ENCODE data around the gene ATP6AP1.

The ATP6AP1 gene

GRCh38 chrX:154472685-154473632, 44.5 kb downstream of the ATP6AP1 start:
- DNase-seq (ENCODE audit: low read depth) = no peak

GRCh38 chrX:154473683-154474082, 45.2 kb downstream of the ATP6AP1 start:
- no peak for DNase-seq (ENCODE audit: low read depth)

GRCh38 chrX:154476821-154477220, 48.3 kb downstream of the ATP6AP1 start:
- DNase-seq (ENCODE audit: low read depth) = no peak

GRCh38 chrX:154477891-154478477, 49.5 kb downstream of the ATP6AP1 start:
- DNase-seq (ENCODE audit: low read depth) = no peak

GRCh38 chrX:154478728-154479622, 50.5 kb downstream of the ATP6AP1 start, which contains the start of gene LAGE3:
Gene LAGE3 (minus strand): TSS chrX:154479281. CDS start chrX:154478915, 366 bp downstream.
- peak; percentile 89 for DNase-seq (ENCODE audit: low read depth)

- no peak for DNase-seq (ENCODE audit: low read depth)
Observed at GRCh38 chrX:154481195-154481594, 52.7 kb downstream of the ATP6AP1 start.

GRCh38 chrX:154481911-154482601, 53.6 kb downstream of the ATP6AP1 start:
- DNase-seq (ENCODE audit: low read depth) = no peak

- DNase-seq (ENCODE audit: low read depth) = no peak
Observed at GRCh38 chrX:154482786-154483185, 54.3 kb downstream of the ATP6AP1 start.

- no peak for DNase-seq (ENCODE audit: low read depth)
Observed at GRCh38 chrX:154483325-154483724, 54.8 kb downstream of the ATP6AP1 start.

GRCh38 chrX:154484255-154485149, 56.0 kb downstream of the ATP6AP1 start:
- DNase-seq (ENCODE audit: low read depth) = no peak

GRCh38 chrX:154485150-154486051, 56.9 kb downstream of the ATP6AP1 start:
- DNase-seq (ENCODE audit: low read depth) = no peak

- peak; percentile 10 for DNase-seq (ENCODE audit: low read depth)
Observed at GRCh38 chrX:154486052-154486395, 57.5 kb downstream of the ATP6AP1 start.

Measured in activated T-helper 1 cell treated with Interleukin-2 at 50 U/mL for 16 hours (primary cell).